ENCODE measurements around the gene ITIH5.
A peak's percentile ranks its signal among the peaks of the same experiment; 100 is the strongest.

The ITIH5 gene

DNA sequence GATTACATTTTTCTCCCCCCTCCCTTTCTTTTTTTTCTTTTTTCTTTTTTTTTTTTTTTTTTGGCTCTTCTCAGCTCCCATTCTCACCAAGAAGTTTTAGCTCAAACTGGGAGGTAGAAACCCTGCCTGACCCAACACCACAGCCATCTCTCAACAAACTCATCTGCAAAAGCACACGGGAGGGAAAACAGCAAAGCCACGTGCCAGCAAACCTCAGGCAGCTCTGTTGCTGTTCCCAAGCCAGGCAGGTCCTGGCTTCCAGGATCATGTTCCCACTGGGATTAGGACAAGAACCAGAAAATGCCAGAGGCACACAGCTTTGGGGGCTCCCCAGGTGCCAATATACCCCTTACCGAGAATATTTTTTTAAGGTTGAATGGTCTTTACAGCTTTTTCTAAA is 56.7 kb downstream of the ITIH5 start:
- TF ChIP-seq, protein P1, sequence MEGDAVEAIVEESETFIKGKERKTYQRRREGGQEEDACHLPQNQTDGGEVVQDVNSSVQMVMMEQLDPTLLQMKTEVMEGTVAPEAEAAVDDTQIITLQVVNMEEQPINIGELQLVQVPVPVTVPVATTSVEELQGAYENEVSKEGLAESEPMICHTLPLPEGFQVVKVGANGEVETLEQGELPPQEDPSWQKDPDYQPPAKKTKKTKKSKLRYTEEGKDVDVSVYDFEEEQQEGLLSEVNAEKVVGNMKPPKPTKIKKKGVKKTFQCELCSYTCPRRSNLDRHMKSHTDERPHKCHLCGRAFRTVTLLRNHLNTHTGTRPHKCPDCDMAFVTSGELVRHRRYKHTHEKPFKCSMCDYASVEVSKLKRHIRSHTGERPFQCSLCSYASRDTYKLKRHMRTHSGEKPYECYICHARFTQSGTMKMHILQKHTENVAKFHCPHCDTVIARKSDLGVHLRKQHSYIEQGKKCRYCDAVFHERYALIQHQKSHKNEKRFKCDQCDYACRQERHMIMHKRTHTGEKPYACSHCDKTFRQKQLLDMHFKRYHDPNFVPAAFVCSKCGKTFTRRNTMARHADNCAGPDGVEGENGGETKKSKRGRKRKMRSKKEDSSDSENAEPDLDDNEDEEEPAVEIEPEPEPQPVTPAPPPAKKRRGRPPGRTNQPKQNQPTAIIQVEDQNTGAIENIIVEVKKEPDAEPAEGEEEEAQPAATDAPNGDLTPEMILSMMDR (conservative IDR thresholded peaks at IDR 0.05; ENCODE audit: control insufficient read depth, insufficient read depth, low read depth, low read length) = no peak
- DNase-seq (ENCODE audit: low read depth) = no peak
- no peak overlapping the region for H3K4me3 ChIP-seq (ENCODE audit: control insufficient read depth, low read depth, low read length)

- TF ChIP-seq, protein P1 (conservative IDR thresholded peaks at IDR 0.05; ENCODE audit: control insufficient read depth, insufficient read depth, low read depth, low read length) = no peak
- DNase-seq (ENCODE audit: low read depth) = peak; percentile 26
These were observed 57.2 kb downstream of the ITIH5 start for GRCh38 chr10:7609556-7609955.

DNA sequence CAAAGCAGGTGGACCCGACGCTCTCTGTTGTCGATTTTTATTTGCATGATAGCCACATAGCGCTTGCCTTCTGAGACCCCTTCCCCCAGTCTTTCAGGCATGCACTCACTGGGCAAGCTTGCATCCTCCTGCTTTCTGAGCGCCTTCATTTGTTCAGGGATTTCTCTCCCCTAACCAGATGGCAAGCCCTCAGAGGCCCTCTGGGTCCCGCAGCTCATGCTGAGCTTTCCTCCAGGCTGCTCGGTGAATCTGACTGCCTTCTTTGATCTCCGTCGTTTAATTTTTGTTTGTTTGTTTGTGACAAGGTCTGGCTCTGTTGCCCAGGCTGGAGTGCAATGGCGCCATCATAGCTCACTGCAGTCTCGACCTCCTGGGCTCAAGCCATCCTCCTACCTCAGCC is 58.8 kb downstream of the ITIH5 start:
- no peak for DNase-seq (ENCODE audit: low read depth)
- TF ChIP-seq, protein P1 (conservative IDR thresholded peaks at IDR 0.05; ENCODE audit: control insufficient read depth, insufficient read depth, low read depth, low read length) = no peak
- no peak overlapping the region for H3K4me3 ChIP-seq (ENCODE audit: control insufficient read depth, low read depth, low read length)

More at GRCh38 chr10:7609556-7609955, 57.2 kb downstream of the ITIH5 start:
- no peak overlapping the region for H3K4me3 ChIP-seq (ENCODE audit: control insufficient read depth, low read depth, low read length)

DNA sequence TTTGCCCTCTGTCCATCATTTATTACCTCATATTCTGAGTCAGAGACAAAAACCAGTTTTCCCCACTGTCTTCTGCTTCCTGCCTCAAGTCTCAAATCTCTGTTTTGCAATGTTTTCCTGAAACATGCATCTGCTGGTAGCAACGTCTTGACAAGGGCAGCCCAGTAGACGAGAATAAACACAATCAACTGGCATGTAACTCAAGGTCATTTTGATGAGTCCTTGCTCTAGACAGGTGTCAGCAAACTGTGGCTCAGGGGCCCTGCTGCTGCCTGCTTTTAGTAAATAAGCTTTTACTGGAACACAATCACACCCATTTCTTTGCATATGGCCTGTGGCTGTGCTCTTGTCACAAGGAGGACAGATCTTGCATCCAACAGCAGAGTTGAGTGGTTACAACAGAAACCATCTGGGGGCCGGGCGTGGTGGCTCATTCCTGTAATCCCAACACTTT is 59.8 kb downstream of the ITIH5 start:
- no peak overlapping the region for H3K4me3 ChIP-seq (ENCODE audit: control insufficient read depth, low read depth, low read length)
- TF ChIP-seq, protein P1 (conservative IDR thresholded peaks at IDR 0.05; ENCODE audit: control insufficient read depth, insufficient read depth, low read depth, low read length) = no peak
- peak; percentile 18 for DNase-seq (ENCODE audit: low read depth)

DNA sequence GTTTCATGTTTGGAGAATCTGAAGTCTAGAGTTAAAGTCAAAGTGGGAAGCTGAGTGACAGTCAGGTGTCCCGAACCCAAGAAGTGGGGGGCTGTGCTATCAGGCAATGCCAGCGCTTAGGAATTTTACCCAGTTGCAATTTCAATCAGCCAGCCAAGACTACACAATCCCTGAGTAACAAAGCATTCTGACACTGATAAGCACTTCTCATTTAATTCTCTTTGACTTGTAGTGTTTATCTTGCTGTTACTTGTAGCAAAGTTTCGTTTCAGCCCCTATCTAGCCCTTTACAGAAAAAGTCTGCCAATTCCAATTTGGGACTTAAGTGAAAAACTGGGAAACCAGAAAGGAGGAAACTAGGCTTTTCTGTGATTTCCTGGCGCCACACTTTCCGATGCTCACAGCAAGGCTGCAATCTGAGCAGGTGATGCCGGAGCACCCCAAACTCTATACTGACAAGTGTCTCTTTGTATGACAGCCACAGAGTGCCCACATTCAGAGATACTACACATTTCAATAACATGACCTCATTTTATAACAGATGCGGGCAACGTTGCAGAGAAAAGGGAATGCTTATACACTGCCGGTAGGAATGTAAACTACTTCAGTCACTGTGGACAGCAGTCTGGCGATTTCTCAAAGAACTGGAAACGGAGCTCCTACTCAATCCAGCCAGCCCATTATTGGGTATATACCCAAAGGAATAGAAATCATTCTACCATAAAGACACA is 61.0 kb downstream of the ITIH5 start:
- H3K4me3 ChIP-seq (ENCODE audit: control insufficient read depth, low read depth, low read length) = no peak overlapping the region
- no peak for DNase-seq (ENCODE audit: low read depth)
- TF ChIP-seq, protein P1 (conservative IDR thresholded peaks at IDR 0.05; ENCODE audit: control insufficient read depth, insufficient read depth, low read depth, low read length) = no peak

GRCh38 chr10:7601023-7601656 is 65.6 kb downstream of the ITIH5 start:
- H3K4me3 ChIP-seq (ENCODE audit: control insufficient read depth, low read depth, low read length) = no peak overlapping the region
- TF ChIP-seq, protein P1 (conservative IDR thresholded peaks at IDR 0.05; ENCODE audit: control insufficient read depth, insufficient read depth, low read depth, low read length) = no peak
- DNase-seq (ENCODE audit: low read depth) = no peak

Data from fibroblast of mammary gland (primary cell).